Suprapubic skin (tissue), 4 donors: Measurements from ENCODE around the gene TLE1.

Source experiments
- CTCF ChIP-seq, 2 donors: fragments of 200-600 bp in 1 of 2; fragments of 450-650 bp in 1 of 2; sonication (generic) in 1 of 2; IDR thresholded peaks; one replicate each; pipeline ENCODE4 v1.5.1; 2016 to 2019; ENCODE audit warnings: antibody characterized with exemption in 2 of 2, mild to moderate bottlenecking in 1 of 2, moderate library complexity in 1 of 2
- POLR2A ChIP-seq, 2 donors: fragments of 450-650 bp; IDR thresholded peaks; one replicate each; pipeline ENCODE4 v1.6.1; 2017; ENCODE audit warnings: antibody characterized with exemption in 2 of 2, mild to moderate bottlenecking in 2 of 2, moderate library complexity in 2 of 2
- POLR2AphosphoS5 ChIP-seq, 3 donors: sonication (generic); formaldehyde crosslinking; IDR thresholded peaks; one replicate each; pipeline ENCODE4 v1.6.1; 2017; ENCODE audit warnings: antibody characterized with exemption in 3 of 3

- no peak for TF ChIP-seq CTCF (IDR thresholded peaks at IDR 0.05)
- no peak for TF ChIP-seq POLR2A (IDR thresholded peaks at IDR 0.05)
- no peak for TF ChIP-seq POLR2AphosphoS5 (IDR thresholded peaks at IDR 0.05)
Observed at GRCh38 chr9:81539317-81539716, 150.0 kb downstream of the TLE1 start.
